Neural cell (in vitro differentiated cells): ENCODE data around the gene SLC15A2. TPM values are rescaled to one million over a fixed set of nuclear protein-coding genes. Genes with fewer than 3 reads are reported as not detected.

ENCODE experiments used
- H2AFZ ChIP-seq: fragments of 200-600, 300-800 bp; sonication (generic), shearing (Covaris generic); 2 replicates; pipeline ENCODE4 v1.6.0; 2014; ENCODE audit warnings: low read depth, mild to moderate bottlenecking, antibody characterized with exemption, low read length, moderate library complexity
- H3F3A ChIP-seq: fragments of 200-600 bp; shearing (Covaris generic); 2 replicates; pipeline ENCODE4 v1.6.1; 2016; ENCODE audit warnings: mild to moderate bottlenecking, moderate library complexity, mixed read lengths, antibody characterized with exemption, low read length; ENCODE audit not compliant: insufficient read depth, poor library complexity, severe bottlenecking
- H3K27ac ChIP-seq: fragments of 200-600, 300-800 bp; sonication (generic), shearing (Covaris generic); 2 replicates; pipeline ENCODE4 v1.5.1; 2014; ENCODE audit warnings: mild to moderate bottlenecking, low read length, moderate library complexity
- H3K27me3 ChIP-seq: fragments of 300-800, 200-600 bp; sonication (generic), shearing (Covaris generic); 2 replicates; pipeline ENCODE4 v1.6.0; 2014; ENCODE audit warnings: mild to moderate bottlenecking, low read depth, low read length, moderate library complexity; ENCODE audit not compliant: insufficient read depth
- H3K36me3 ChIP-seq: fragments of 300-800, 200-600 bp; sonication (generic), shearing (Covaris generic); 2 replicates; pipeline ENCODE4 v1.5.1; 2014; ENCODE audit warnings: mild to moderate bottlenecking, antibody characterized with exemption, low read length, moderate library complexity; ENCODE audit not compliant: insufficient read depth
- H3K4me2 ChIP-seq: fragments of 300-800, 200-600 bp; sonication (generic), shearing (Covaris generic); 2 replicates; pipeline ENCODE4 v1.6.0; 2014; ENCODE audit warnings: mild to moderate bottlenecking, low read length
- H3K4me3 ChIP-seq: fragments of 300-800, 200-600 bp; sonication (generic), shearing (Covaris generic); 2 replicates; pipeline ENCODE4 v1.5.1; 2014; ENCODE audit warnings: mild to moderate bottlenecking, low read length, moderate library complexity
- H3K79me2 ChIP-seq: fragments of 200-600 bp; shearing (Covaris generic); replicated peaks from 2 replicates; pipeline ENCODE4 v1.6.0; 2014; ENCODE audit warnings: mild to moderate bottlenecking, low read length, moderate library complexity; ENCODE audit not compliant: insufficient read depth
- H3K9ac ChIP-seq: fragments of 300-800, 200-600 bp; sonication (generic), shearing (Covaris generic); 2 replicates; pipeline ENCODE4 v1.6.1; 2016; ENCODE audit warnings: mild to moderate bottlenecking, low read length, mixed read lengths
- H3K9me2 ChIP-seq: fragments of 200-600 bp; shearing (Covaris generic); 2 replicates; pipeline ENCODE4 v1.6.1; 2016; ENCODE audit warnings: mild to moderate bottlenecking, low read length, mixed read lengths; ENCODE audit not compliant: insufficient read depth
- H3K9me3 ChIP-seq: fragments of 200-600, 300-800 bp; sonication (generic), shearing (Covaris generic); 2 replicates; pipeline ENCODE4 v1.6.1; 2016; ENCODE audit warnings: mild to moderate bottlenecking, mixed run types, low read length, moderate library complexity, mixed read lengths
- H4K20me1 ChIP-seq: fragments of 200-600 bp; shearing (Covaris generic); 2 replicates; pipeline ENCODE4 v1.6.1; 2016; ENCODE audit warnings: mild to moderate bottlenecking, mixed run types; ENCODE audit not compliant: insufficient read depth
- CTCF ChIP-seq: fragments of 450-650 bp; IDR thresholded peaks from 2 replicates; pipeline ENCODE4 v1.5.1; 2014; ENCODE audit warnings: antibody characterized with exemption, mild to moderate bottlenecking, moderate library complexity; ENCODE audit not compliant: poor library complexity, severe bottlenecking
- EP300 ChIP-seq: fragments of 450-650 bp; conservative IDR thresholded peaks from 2 replicates; pipeline ENCODE4 v1.6.1; 2014; ENCODE audit warnings: antibody characterized with exemption, mild to moderate bottlenecking, moderate library complexity; ENCODE audit not compliant: poor library complexity, severe bottlenecking
- EZH2 ChIP-seq: fragments of 200-600, 300-800 bp; shearing (Covaris generic), sonication (generic); IDR thresholded peaks from 2 replicates; pipeline ENCODE4 v1.6.1; 2014; ENCODE audit warnings: antibody characterized with exemption, low read length, borderline replicate concordance, mild to moderate bottlenecking; ENCODE audit not compliant: insufficient read depth, poor library complexity, severe bottlenecking
- MXI1 ChIP-seq: fragments of 450-650 bp; conservative IDR thresholded peaks from 2 replicates; pipeline ENCODE4 v1.6.1; 2014; ENCODE audit warnings: antibody characterized with exemption, mild to moderate bottlenecking; ENCODE audit not compliant: poor library complexity, severe bottlenecking
- POLR2AphosphoS5 ChIP-seq: IDR thresholded peaks from 2 replicates; pipeline ENCODE4 v1.6.1; 2012
- RAD21 ChIP-seq: fragments of 450-650 bp; conservative IDR thresholded peaks from 2 replicates; pipeline ENCODE4 v1.6.1; 2014; ENCODE audit warnings: antibody characterized with exemption, mild to moderate bottlenecking, moderate library complexity
- REST ChIP-seq: IDR thresholded peaks from 2 replicates; pipeline ENCODE4 v1.6.1; 2012; ENCODE audit warnings: borderline replicate concordance
- SMC3 ChIP-seq: fragments of 450-650 bp; conservative IDR thresholded peaks from 2 replicates; pipeline ENCODE4 v1.6.1; 2014; ENCODE audit warnings: antibody characterized with exemption, mild to moderate bottlenecking, moderate library complexity; ENCODE audit not compliant: poor library complexity
- TAF1 ChIP-seq: IDR thresholded peaks from 2 replicates; pipeline ENCODE4 v1.6.1; 2012; ENCODE audit warnings: low read depth
- polyA plus RNA-seq: library from polyadenylated mRNA; depleted of rRNA; stranded (reverse); fragments of >200 nt; gene quantifications from 2 replicates; pipeline ENCODE4 v1.2.3, GENCODE V29; 2014

The SLC15A2 gene
- polyA plus RNA-seq, 1 donor from 2014 or later = 1.6 TPM

- Histone ChIP-seq H3K27me3 (no peaks in the 10 kb centered on the region), H4K20me1 (no peaks in the 10 kb centered on the region), H3K4me3 (no peak overlapping the region), H2AFZ (no peak overlapping the region), H3K9me3 (no peaks in the 10 kb centered on the region), H3K27ac (no peak overlapping the region), H3K9ac (no peak overlapping the region), H3F3A (no peaks in the 10 kb centered on the region), H3K4me2 (no peak overlapping the region), H3K9me2 (no peaks in the 10 kb centered on the region), H3K79me2 (no peaks in the 10 kb centered on the region), H3K36me3 (no peaks in the 10 kb centered on the region)
- TF ChIP-seq CTCF = no peak
- no peak for TF ChIP-seq TAF1
- no peak for TF ChIP-seq REST
- no peak for TF ChIP-seq EZH2
- no peak for TF ChIP-seq POLR2AphosphoS5
These were observed 22.0 kb downstream of the SLC15A2 start for GRCh38 chr3:121916189-121916588.

DNA sequence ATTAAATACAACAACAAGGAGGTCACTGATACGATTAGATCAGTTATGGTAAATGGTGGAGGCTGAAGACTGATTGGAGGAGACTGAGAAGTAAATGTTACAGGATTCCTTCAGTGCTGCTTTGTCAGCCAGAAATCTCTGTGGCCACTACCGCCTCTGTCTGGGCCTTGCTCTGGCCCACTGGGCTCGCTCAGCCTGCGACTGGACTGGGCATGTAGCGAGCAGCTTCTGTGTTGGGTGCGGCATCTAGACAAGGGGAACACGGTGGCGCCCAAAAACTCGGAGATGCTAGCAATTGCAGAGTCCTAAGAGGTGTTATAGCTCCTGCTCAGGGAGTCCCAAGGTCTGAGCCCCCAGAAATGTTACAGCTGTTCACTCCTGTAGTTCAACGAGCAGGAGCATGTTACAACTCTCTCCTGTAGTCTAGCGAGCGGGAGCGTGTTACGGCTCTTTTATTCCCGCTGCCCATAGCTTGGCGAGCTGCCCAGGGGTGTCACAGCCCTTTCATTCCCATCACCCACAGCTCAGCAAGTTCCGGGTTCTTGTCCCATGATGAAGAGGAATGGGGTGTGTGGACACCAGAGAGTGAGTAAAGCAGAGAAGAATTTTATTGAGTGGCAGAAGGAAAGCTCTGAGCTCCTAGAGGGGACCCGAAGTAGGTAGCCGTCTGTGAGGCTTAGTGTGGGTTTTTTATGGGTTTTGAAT, 24.7 kb downstream of the SLC15A2 start:
- Histone ChIP-seq H3K9me3 (no peaks in the 10 kb centered on the region), H3F3A (no peaks in the 10 kb centered on the region), H3K9me2 (no peaks in the 10 kb centered on the region), H3K36me3 (no peaks in the 10 kb centered on the region), H2AFZ (no peak overlapping the region), H3K4me2 (no peak overlapping the region), H3K79me2 (no peaks in the 10 kb centered on the region), H3K9ac (no peak overlapping the region), H4K20me1 (no peaks in the 10 kb centered on the region), H3K4me3 (no peak overlapping the region), H3K27me3 (no peaks in the 10 kb centered on the region), H3K27ac (no peak overlapping the region)
- TF ChIP-seq EZH2 = no peak
- no peak for TF ChIP-seq CTCF
- TF ChIP-seq TAF1 = no peak
- TF ChIP-seq EP300 = no peak
- no peak for TF ChIP-seq REST
- no peak for TF ChIP-seq POLR2AphosphoS5
- no peak for TF ChIP-seq MXI1
- no peak for TF ChIP-seq RAD21
- TF ChIP-seq SMC3 = no peak
